T-cell (primary cell): Measurements from ENCODE around the gene ST14. TPM values are rescaled to one million over a fixed set of nuclear protein-coding genes. Genes with fewer than 3 reads are reported as not detected.
A peak's percentile ranks its signal among the peaks of the same experiment; 100 is the strongest.
"Not testable (repeated sequence)": the region's sequence is repeated elsewhere in the genome, so short reads cannot be mapped to it uniquely, and the experiment has no call there.

ENCODE experiments used
- ATAC-seq, 4 experiments: fragments of 200-7000 bp in 3 of 4; fragments of 150-1000 bp in 1 of 4; cut with Tn5 transposase; replicated peaks in 1 of 4; 1 replicate in 3 of 4; 2 replicates in 1 of 4; pipeline ENCODE4 v1.10.0; 2021; ENCODE audit warnings: moderate library complexity in 3 of 4, mild to moderate bottlenecking in 2 of 4, moderate number of reproducible peaks in 1 of 4
- CTCF ChIA-PET, 2 donors: fragments of 300-600 bp; sonication (Branson Sonifier 250); formaldehyde crosslinking; loops; one replicate each; lab custom pipeline; 2022; ENCODE audit warnings: antibody characterized with exemption in 2 of 2; lab: Charles Lee
- POLR2A ChIA-PET, 2 donors: fragments of 300-600 bp; sonication (Branson Sonifier 250); formaldehyde crosslinking; loops; one replicate each; lab custom pipeline; 2022; ENCODE audit warnings: antibody characterized with exemption in 2 of 2; lab: Charles Lee
- DNase-seq, 35 experiments: peaks; one replicate each; pipeline versions ENCODE4 v3.0.0 to v3.0.0-alpha.2; 2013 to 2023
- H3K27ac ChIP-seq: one replicate; pipeline ENCODE4 v1.5.1; 2013; ENCODE audit warnings: low read length
- H3K27me3 ChIP-seq, 2 experiments: replicated peaks in 1 of 2; 1 replicate in 1 of 2; 2 replicates in 1 of 2; pipeline versions ENCODE4 v1.6.1 to v1.7.0; 2013; ENCODE audit warnings: low read length in 1 of 2, mixed read lengths in 1 of 2; ENCODE audit not compliant: control insufficient read depth in 2 of 2, insufficient read depth in 2 of 2; ENCODE audit errors: extremely low read depth in 1 of 2
- H3K36me3 ChIP-seq, 2 donors: 1 replicate in 1 of 2; 2 replicates in 1 of 2; pipeline versions ENCODE4 v1.6.1 to v1.7.0; 2013; ENCODE audit warnings: low read length in 1 of 2; ENCODE audit not compliant: control insufficient read depth in 2 of 2, insufficient read depth in 1 of 2; ENCODE audit errors: extremely low read depth in 1 of 2
- H3K4me1 ChIP-seq, 2 experiments: 1 replicate in 1 of 2; 2 replicates in 1 of 2; pipeline versions ENCODE4 v1.6.1 to v1.7.0; 2013; ENCODE audit warnings: low read length in 2 of 2, mixed read lengths in 1 of 2; ENCODE audit not compliant: insufficient read depth in 2 of 2, control insufficient read depth in 1 of 2; ENCODE audit errors: extremely low read depth in 1 of 2
- H3K4me3 ChIP-seq, 2 donors: 1 replicate in 1 of 2; 2 replicates in 1 of 2; pipeline versions ENCODE4 v1.5.1 to v1.7.0; 2013; ENCODE audit warnings: mild to moderate bottlenecking in 2 of 2, low read length in 1 of 2, moderate library complexity in 1 of 2; ENCODE audit not compliant: control insufficient read depth in 1 of 2; ENCODE audit errors: extremely low read depth in 1 of 2
- H3K9me3 ChIP-seq: 2 replicates; pipeline ENCODE4 v1.7.0; 2013
- H3K27ac Mint-ChIP-seq, 2 donors: one replicate each; pipeline ENCODE4 v1.8.0; 2020 to 2021; ENCODE audit warnings: mild to moderate bottlenecking in 2 of 2, mixed read lengths in 2 of 2
- H3K27me3 Mint-ChIP-seq, 2 donors: one replicate each; pipeline ENCODE4 v1.8.0; 2021 to 2022; ENCODE audit warnings: mixed read lengths in 2 of 2
- H3K36me3 Mint-ChIP-seq: one replicate; pipeline ENCODE4 v1.8.0; 2021; ENCODE audit warnings: mixed read lengths
- H3K4me1 Mint-ChIP-seq, 3 donors: one replicate each; pipeline ENCODE4 v1.8.0; 2020 to 2022; ENCODE audit warnings: mixed read lengths in 3 of 3, mild to moderate bottlenecking in 1 of 3
- H3K4me3 Mint-ChIP-seq, 3 donors: one replicate each; pipeline ENCODE4 v1.8.0; 2020 to 2022; ENCODE audit warnings: mild to moderate bottlenecking in 3 of 3, mixed read lengths in 3 of 3, moderate library complexity in 3 of 3
- H3K9me3 Mint-ChIP-seq, 3 donors: one replicate each; pipeline ENCODE4 v1.8.0; 2020 to 2022; ENCODE audit warnings: mixed read lengths in 3 of 3
- WGBS: methylation state at CpG from one replicate; pipeline ENCODE4 v1.1.5; 2013; ENCODE audit warnings: missing lambda C conversion rate; ENCODE audit not compliant: insufficient coverage; 5-methylcytosine and 5-hydroxymethylcytosine counted together
- total RNA-seq, 35 experiments: library from RNA in 6 of 35; stranded (reverse) in 6 of 35; fragments of 120-200 nt in 1 of 35; gene quantifications; one replicate each; pipeline versions ENCODE4 v1.2.1 to v1.2.4 and lab custom pipeline; 2013 to 2026

The ST14 gene
- total RNA-seq, 5 donors from 2014 or later (not counting 1 experiment from before 2014, with no cell fraction given), result 0.49 to 1.5 (median 0.82) TPM

DNA sequence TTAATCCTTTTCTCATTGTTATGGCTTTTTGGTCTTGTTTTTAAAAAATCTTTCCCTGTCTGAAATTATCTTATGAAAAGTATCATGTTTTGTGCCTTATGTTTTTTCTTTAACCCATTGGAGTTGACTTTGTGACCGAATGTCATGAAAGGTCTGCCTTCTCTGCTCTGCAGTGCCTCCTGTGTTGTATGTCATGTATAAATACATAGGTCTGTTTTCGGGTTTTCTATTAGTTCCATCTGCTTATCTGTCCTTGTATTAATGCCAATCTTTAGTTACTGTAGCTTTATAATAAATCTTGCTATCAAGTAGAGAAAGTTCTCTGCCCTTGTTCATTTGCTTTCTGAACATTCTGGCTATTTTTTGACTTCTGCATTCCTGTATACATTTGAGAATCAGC, 82.1 kb downstream of the ST14 start:
- H3K27me3 Mint-ChIP-seq, result no peaks in the 10 kb centered on the region
- H3K4me1 Mint-ChIP-seq, result peaks cover 31 to 39% (median 31%) of the 10 kb centered on the region in 3 donors
- ChIA-PET POLR2A (no interaction called here), CTCF (no interaction called here)
- DNase-seq (no peak), ATAC-seq (no peak)
- Histone ChIP-seq H3K27me3 (no peaks in the 10 kb centered on the region), H3K4me1 (peaks cover 0 to 6% of the 10 kb centered on the region in 2 experiments), H3K27ac (no peak overlapping the region), H3K9me3 (no peaks in the 10 kb centered on the region), H3K36me3 (peaks cover 0 to 25% of the 10 kb centered on the region in 2 donors), H3K4me3 (no peak overlapping the region)
- H3K4me3 Mint-ChIP-seq, result no peak overlapping the region
- H3K36me3 Mint-ChIP-seq, result peaks cover 43% of the 10 kb centered on the region
- H3K27ac Mint-ChIP-seq, result no peak overlapping the region
- H3K9me3 Mint-ChIP-seq, result no peaks in the 10 kb centered on the region
- no CpG with 5 or more reads among the region's 2 CpGs for WGBS

GRCh38 chr11:130243816-130244215, 84.2 kb downstream of the ST14 start:
- Histone ChIP-seq H3K9me3 (no peaks in the 10 kb centered on the region), H3K27ac (no peak overlapping the region), H3K36me3 (peaks cover 0 to 10% of the 10 kb centered on the region in 2 donors), H3K4me3 (no peak overlapping the region), H3K4me1 (peaks cover 6% of the 10 kb centered on the region in 2 experiments), H3K27me3 (no peaks in the 10 kb centered on the region)
- Mint-ChIP-seq H3K4me1 (peaks cover 45 to 46% (median 45%) of the 10 kb centered on the region in 3 donors), H3K9me3 (no peaks in the 10 kb centered on the region), H3K36me3 (peaks cover 23% of the 10 kb centered on the region), H3K27me3 (no peaks in the 10 kb centered on the region), H3K4me3 (no peak overlapping the region), H3K27ac (peak overlapping the region in 1 of 2 donors; percentile 44)
- ChIA-PET CTCF (no interaction called here), POLR2A (interaction anchor here in 1 of 2 donors (0.5 kb wide), 1 partner anchor 59 kb away, joined by 3 read pairs; no protein-coding TSS in a partner anchor)
- WGBS, result 43% methylated on average over 1 of the region's 2 CpGs
- DNase-seq (peak in 1 of 35 experiments; percentile 20), ATAC-seq (peak in 1 of 4 experiments; percentile 29)

DNA sequence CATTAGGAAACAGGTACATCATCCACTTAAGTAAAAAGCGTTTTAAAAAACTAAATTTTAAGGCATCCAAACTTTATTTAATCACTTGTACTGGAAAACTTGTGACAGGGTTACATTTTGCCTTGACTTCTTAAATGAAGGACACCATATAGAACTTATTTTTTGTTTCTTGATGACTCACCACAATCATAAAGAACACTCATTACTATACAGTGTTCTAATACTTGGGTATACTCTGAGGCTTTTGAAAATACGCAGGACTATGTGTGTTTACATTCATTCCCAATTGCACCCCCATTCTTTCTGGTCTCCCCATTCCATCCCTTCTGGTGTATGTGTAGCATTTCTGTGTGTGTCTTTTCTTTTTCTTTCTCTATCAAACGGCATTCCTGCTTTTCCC, 85.3 kb downstream of the ST14 start:
- peaks cover 13% of the 10 kb centered on the region for H3K36me3 Mint-ChIP-seq
- no CpG with 5 or more reads among the region's 3 CpGs for WGBS
- H3K4me1 Mint-ChIP-seq, result peaks cover 50 to 55% (median 52%) of the 10 kb centered on the region in 3 donors
- Histone ChIP-seq H3K4me1 (peaks cover 6 to 13% of the 10 kb centered on the region in 2 experiments), H3K9me3 (no peaks in the 10 kb centered on the region), H3K27me3 (no peaks in the 10 kb centered on the region), H3K36me3 (peaks cover 0 to 4% of the 10 kb centered on the region in 2 donors), H3K27ac (no peak overlapping the region), H3K4me3 (no peak overlapping the region)
- peak overlapping the region in 1 of 2 donors; percentile 61 for H3K27ac Mint-ChIP-seq
- H3K27me3 Mint-ChIP-seq, result no peaks in the 10 kb centered on the region
- ATAC-seq (no peak), DNase-seq (no peak)
- ChIA-PET CTCF (no interaction called here), POLR2A (no interaction called here)
- no peak overlapping the region for H3K4me3 Mint-ChIP-seq
- H3K9me3 Mint-ChIP-seq, result no peaks in the 10 kb centered on the region

DNA sequence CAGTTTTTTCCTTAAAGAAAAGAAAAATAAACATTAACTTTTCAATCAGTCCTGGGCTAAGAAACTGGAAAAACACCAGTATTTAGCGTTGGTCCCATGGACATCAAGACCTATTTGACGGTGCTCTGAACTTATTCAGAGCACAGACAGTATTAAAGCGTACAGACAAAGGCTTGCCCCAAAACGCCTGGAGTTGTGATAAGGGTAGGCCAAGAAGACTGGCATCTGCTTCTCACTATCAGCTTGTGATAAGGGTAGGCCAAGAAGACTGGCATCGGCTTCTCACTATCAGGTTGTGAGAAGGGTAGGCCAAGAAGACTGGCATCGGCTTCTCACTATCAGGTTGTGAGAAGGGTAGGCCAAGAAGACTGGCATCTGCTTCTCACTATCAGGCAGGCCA, 85.8 kb downstream of the ST14 start:
- H3K27ac ChIP-seq, H3K9me3 ChIP-seq, CTCF ChIA-PET, H3K9me3 Mint-ChIP-seq, H3K27me3 Mint-ChIP-seq, ATAC-seq, DNase-seq, POLR2A ChIA-PET, H3K4me3 Mint-ChIP-seq, H3K4me3 ChIP-seq, H3K36me3 ChIP-seq, H3K27me3 ChIP-seq: not testable (repeated sequence)
- peaks cover 6 to 19% of the 10 kb centered on the region in 2 experiments for H3K4me1 ChIP-seq
- WGBS, result 100% methylated on average over 6 of the region's 6 CpGs
- peaks cover 13% of the 10 kb centered on the region for H3K36me3 Mint-ChIP-seq
- peak overlapping the region in 1 of 2 donors; percentile 61 for H3K27ac Mint-ChIP-seq
- peaks cover 51 to 59% (median 56%) of the 10 kb centered on the region in 3 donors for H3K4me1 Mint-ChIP-seq

- no peak for ATAC-seq
- H3K27ac ChIP-seq, result no peak overlapping the region
- H3K27me3 ChIP-seq, result no peaks in the 10 kb centered on the region
- ChIA-PET POLR2A (no interaction called here), CTCF (no interaction called here)
- H3K36me3 ChIP-seq, result peaks cover 0 to 4% of the 10 kb centered on the region in 2 donors
- Mint-ChIP-seq H3K9me3 (peaks cover 0 to 4% (median 0%) of the 10 kb centered on the region in 3 donors), H3K4me3 (no peak overlapping the region), H3K4me1 (peaks cover 56 to 66% (median 65%) of the 10 kb centered on the region in 3 donors), H3K27ac (no peak overlapping the region), H3K36me3 (peaks cover 16% of the 10 kb centered on the region), H3K27me3 (no peaks in the 10 kb centered on the region)
- H3K4me1 ChIP-seq, result peaks cover 6 to 20% of the 10 kb centered on the region in 2 experiments
- H3K4me3 ChIP-seq, result no peak overlapping the region
- H3K9me3 ChIP-seq, result no peaks in the 10 kb centered on the region
- no peak for DNase-seq
- WGBS, result no CpG with 5 or more reads among the region's 1 CpG
These were observed 86.7 kb downstream of the ST14 start for GRCh38 chr11:130246270-130246669.

GRCh38 chr11:130246738-130247137, 87.2 kb downstream of the ST14 start:
- Mint-ChIP-seq H3K4me1 (peaks cover 57 to 69% (median 67%) of the 10 kb centered on the region in 3 donors), H3K9me3 (peaks cover 0 to 4% (median 1%) of the 10 kb centered on the region in 3 donors), H3K36me3 (peaks cover 20% of the 10 kb centered on the region), H3K27me3 (no peaks in the 10 kb centered on the region), H3K4me3 (no peak overlapping the region), H3K27ac (no peak overlapping the region)
- H3K27ac ChIP-seq, result no peak overlapping the region
- CTCF ChIA-PET, result no interaction called here
- POLR2A ChIA-PET, result no interaction called here
- no peaks in the 10 kb centered on the region for H3K27me3 ChIP-seq
- DNase-seq (no peak), ATAC-seq (no peak)
- no peaks in the 10 kb centered on the region for H3K9me3 ChIP-seq
- H3K36me3 ChIP-seq, result peaks cover 0 to 4% of the 10 kb centered on the region in 2 donors
- 100% methylated on average over 1 of the region's 3 CpGs for WGBS
- no peak overlapping the region for H3K4me3 ChIP-seq
- H3K4me1 ChIP-seq, result peaks cover 6 to 20% of the 10 kb centered on the region in 2 experiments
